GM10248 (cell line): ENCODE measurements around the gene L3MBTL3.

Experiments used
- CTCF ChIA-PET: fragments of 300-600 bp; sonication (Branson Sonifier 250); formaldehyde crosslinking; extraction: SDS; loops from one replicate; lab custom pipeline; 2021; ENCODE audit warnings: antibody characterized with exemption; lab: Yijun Ruan, JAX
- POLR2A ChIA-PET: fragments of 350-650 bp; sonication (Branson Sonifier 250); formaldehyde crosslinking; extraction: SDS; loops from one replicate; lab custom pipeline; 2020; ENCODE audit warnings: antibody characterized with exemption; lab: Yijun Ruan, JAX
- DNase-seq: peaks from one replicate; pipeline ENCODE4 v3.0.0; 2012; ENCODE audit errors: extremely low spot score
- CTCF ChIP-seq: IDR thresholded peaks from 2 replicates; pipeline ENCODE4 v1.5.1; 2012; ENCODE audit warnings: mild to moderate bottlenecking, low read depth; ENCODE audit errors: extremely low read depth, missing control alignments, control extremely low read depth

The L3MBTL3 gene

GRCh38 chr6:130020907-130021629 lies 2.7 kb downstream of the L3MBTL3 start:
- DNase-seq = peak; percentile 65
- peak; percentile 85 for TF ChIP-seq CTCF
- ChIA-PET POLR2A (no interaction called here), CTCF (interaction anchor here (0.6 to 2.4 kb wide), 46 partner anchors 8 to 821 kb away, joined by 3 to 24 read pairs (median 3); no protein-coding TSS in a partner anchor)

GRCh38 chr6:130026859-130027258 lies 8.5 kb downstream of the L3MBTL3 start:
- no peak for TF ChIP-seq CTCF
- no peak for DNase-seq
- CTCF ChIA-PET = no interaction called here
- POLR2A ChIA-PET = no interaction called here

- no peak for TF ChIP-seq CTCF
- ChIA-PET CTCF (no interaction called here), POLR2A (no interaction called here)
- DNase-seq = peak; percentile 24
Observed at GRCh38 chr6:130027948-130028347, 9.6 kb downstream of the L3MBTL3 start.

- POLR2A ChIA-PET = no interaction called here
- CTCF ChIA-PET = interaction anchor here (1.1 to 1.8 kb wide), 3 partner anchors 8 to 11 kb away, joined by 3 to 9 read pairs (median 4); no protein-coding TSS in a partner anchor
- DNase-seq = no peak
- TF ChIP-seq CTCF = no peak
Observed at GRCh38 chr6:130029163-130029562, 10.8 kb downstream of the L3MBTL3 start.

GRCh38 chr6:130032758-130033340 lies 14.5 kb downstream of the L3MBTL3 start:
- TF ChIP-seq CTCF = no peak
- POLR2A ChIA-PET = no interaction called here
- CTCF ChIA-PET = interaction anchor here (2.2 to 2.4 kb wide), 2 partner anchors 11 kb away, joined by 7 to 14 read pairs; no protein-coding TSS in a partner anchor
- DNase-seq = no peak

GRCh38 chr6:130033949-130034348 lies 15.6 kb downstream of the L3MBTL3 start:
- TF ChIP-seq CTCF = no peak
- ChIA-PET POLR2A (no interaction called here), CTCF (interaction anchor here (1.2 to 2.4 kb wide), 2 partner anchors 13 to 245 kb away, joined by 3 to 7 read pairs; no protein-coding TSS in a partner anchor)
- no peak for DNase-seq
